Measurements from ENCODE around the gene CENPL.
"Not testable (repeated sequence)": the region's sequence is repeated elsewhere in the genome, so short reads cannot be mapped to it uniquely, and the experiment has no call there.

Gene CENPL

GRCh38 chr1:173768827-173769226, 55.9 kb downstream of the CENPL start:
- Histone ChIP-seq H3K9me3 (ENCODE audit: control insufficient read depth, insufficient read depth, low read length) (no peaks in the 10 kb centered on the region; the same call in 1 of the 2 replicates), H3K27ac (ENCODE audit: low read depth, low read length) (no peak overlapping the region), H3K79me2 (ENCODE audit: control insufficient read depth, low read length) (no peaks in the 10 kb centered on the region), H3K36me3 (ENCODE audit: control insufficient read depth, low read length) (peaks cover 8% of the 10 kb centered on the region), H3K27me3 (ENCODE audit: control insufficient read depth, low read length) (no peaks in the 10 kb centered on the region), H3K4me1 (ENCODE audit: control insufficient read depth, low read length) (no peaks in the 10 kb centered on the region), H3K4me2 (ENCODE audit: low read length) (no peak overlapping the region), H3K9me2 (replicated peaks; ENCODE audit: control insufficient read depth, low read length) (no peaks in the 10 kb centered on the region), H3F3A (ENCODE audit: control insufficient read depth, insufficient read depth) (0 out of 2 replicates have a peak, but pooled peaks cover 2% of the 10 kb centered on the region), H3K4me3 (ENCODE audit: low read length) (no peak overlapping the region), H4K20me1 (ENCODE audit: control insufficient read depth, insufficient read depth, low read depth, low read length) (no peaks in the 10 kb centered on the region)
- no peak for TF ChIP-seq EZH2phosphoT487 (IDR thresholded peaks at IDR 0.05; ENCODE audit: borderline replicate concordance, low read length)
- TF ChIP-seq CTCF (IDR thresholded peaks at IDR 0.05; ENCODE audit: low read depth, low read length, poor library complexity, severe bottlenecking), result no peak

- no peaks in the 10 kb centered on the region for H3K27me3 ChIP-seq (ENCODE audit: control insufficient read depth, low read length)
- no peaks in the 10 kb centered on the region for H3K4me1 ChIP-seq (ENCODE audit: control insufficient read depth, low read length)
- H3K36me3 ChIP-seq (ENCODE audit: control insufficient read depth, low read length), result peaks cover 8% of the 10 kb centered on the region
Measured at GRCh38 chr1:173768206-173768605, 56.5 kb downstream of the CENPL start.

GRCh38 chr1:173764331-173764730, 60.4 kb downstream of the CENPL start:
- H4K20me1 ChIP-seq (ENCODE audit: control insufficient read depth, insufficient read depth, low read depth, low read length); H3K79me2 ChIP-seq (ENCODE audit: control insufficient read depth, low read length); H3K9me3 ChIP-seq (ENCODE audit: control insufficient read depth, insufficient read depth, low read length); H3K4me1 ChIP-seq (ENCODE audit: control insufficient read depth, low read length); H3K4me2 ChIP-seq (ENCODE audit: low read length); H3F3A ChIP-seq (ENCODE audit: control insufficient read depth, insufficient read depth); H3K9me2 ChIP-seq (replicated peaks; ENCODE audit: control insufficient read depth, low read length); H3K27me3 ChIP-seq (ENCODE audit: control insufficient read depth, low read length); H3K27ac ChIP-seq (ENCODE audit: low read depth, low read length); H3K4me3 ChIP-seq (ENCODE audit: low read length): not testable (repeated sequence)
- peaks cover 20% of the 10 kb centered on the region for H3K36me3 ChIP-seq (ENCODE audit: control insufficient read depth, low read length)

More at GRCh38 chr1:173768206-173768605, 56.5 kb downstream of the CENPL start:
- H3K9me3 ChIP-seq (ENCODE audit: control insufficient read depth, insufficient read depth, low read length), result no peaks in the 10 kb centered on the region; the same call in 1 of the 2 replicates
- TF ChIP-seq EZH2phosphoT487 (IDR thresholded peaks at IDR 0.05; ENCODE audit: borderline replicate concordance, low read length) (no peak), CTCF (IDR thresholded peaks at IDR 0.05; ENCODE audit: low read depth, low read length, poor library complexity, severe bottlenecking) (no peak)
- 0 out of 2 replicates have a peak, but pooled peaks cover 2% of the 10 kb centered on the region for H3F3A ChIP-seq (ENCODE audit: control insufficient read depth, insufficient read depth)
- no peak overlapping the region for H3K27ac ChIP-seq (ENCODE audit: low read depth, low read length)
- H3K4me2 ChIP-seq (ENCODE audit: low read length), result no peak overlapping the region
- no peaks in the 10 kb centered on the region for H4K20me1 ChIP-seq (ENCODE audit: control insufficient read depth, insufficient read depth, low read depth, low read length)
- H3K79me2 ChIP-seq (ENCODE audit: control insufficient read depth, low read length), result no peaks in the 10 kb centered on the region
- H3K9me2 ChIP-seq (replicated peaks; ENCODE audit: control insufficient read depth, low read length), result no peaks in the 10 kb centered on the region
- no peak overlapping the region for H3K4me3 ChIP-seq (ENCODE audit: low read length)

GRCh38 chr1:173758980-173759379, 65.7 kb downstream of the CENPL start:
- no peak overlapping the region for H3K4me3 ChIP-seq (ENCODE audit: low read length)
- TF ChIP-seq EZH2phosphoT487 (IDR thresholded peaks at IDR 0.05; ENCODE audit: borderline replicate concordance, low read length), result no peak
- TF ChIP-seq CTCF (IDR thresholded peaks at IDR 0.05; ENCODE audit: low read depth, low read length, poor library complexity, severe bottlenecking), result no peak
- H3F3A ChIP-seq (ENCODE audit: control insufficient read depth, insufficient read depth), result no peaks in the 10 kb centered on the region
- H3K4me2 ChIP-seq (ENCODE audit: low read length), result no peak overlapping the region
- H4K20me1 ChIP-seq (ENCODE audit: control insufficient read depth, insufficient read depth, low read depth, low read length), result no peaks in the 10 kb centered on the region
- H3K27me3 ChIP-seq (ENCODE audit: control insufficient read depth, low read length), result no peaks in the 10 kb centered on the region
- no peaks in the 10 kb centered on the region for H3K9me2 ChIP-seq (replicated peaks; ENCODE audit: control insufficient read depth, low read length)
- H3K4me1 ChIP-seq (ENCODE audit: control insufficient read depth, low read length), result no peaks in the 10 kb centered on the region
- H3K79me2 ChIP-seq (ENCODE audit: control insufficient read depth, low read length), result no peaks in the 10 kb centered on the region
- no peaks in the 10 kb centered on the region for H3K9me3 ChIP-seq (ENCODE audit: control insufficient read depth, insufficient read depth, low read length)
- H3K36me3 ChIP-seq (ENCODE audit: control insufficient read depth, low read length), result peaks cover 58% of the 10 kb centered on the region
- no peak overlapping the region for H3K27ac ChIP-seq (ENCODE audit: low read depth, low read length)

Measured in DOHH2 (cell line).